Natural killer cell treated with Interleukin-12 subunit alpha and Interleukin-12 subunit beta and Interleukin-15 and Interleukin-18, amount 100 ng/mL, for 72 hours (primary cell): ENCODE results near the gene ART3. TPM values are rescaled to one million over a fixed set of nuclear protein-coding genes. Genes with fewer than 3 reads are reported as not detected.
"Not testable (repeated sequence)": the region's sequence is repeated elsewhere in the genome, so short reads cannot be mapped to it uniquely, and the experiment has no call there.

Experiments used
- ATAC-seq, 2 donors: fragments of 150-1000 bp; cut with Tn5 transposase in 1 of 2; sonication (Bioruptor Pico), chemical (Tn5 transposase) in 1 of 2; 2 replicates each; pipeline ENCODE4 v1.10.0; 2021
- DNase-seq: peaks from one replicate; pipeline ENCODE4 v3.0.0; 2022; ENCODE audit warnings: low spot score
- H3K27ac Mint-ChIP-seq, 2 donors: 1 replicate in 1 of 2; 2 replicates in 1 of 2; pipeline ENCODE4 v1.8.0; 2022; ENCODE audit warnings: mixed read lengths in 2 of 2, mild to moderate bottlenecking in 1 of 2, moderate library complexity in 1 of 2
- H3K27me3 Mint-ChIP-seq, 2 donors: 1 replicate in 1 of 2; 2 replicates in 1 of 2; pipeline ENCODE4 v1.8.0; 2022; ENCODE audit warnings: mixed read lengths in 2 of 2
- H3K36me3 Mint-ChIP-seq: one replicate; pipeline ENCODE4 v1.8.0; 2022; ENCODE audit warnings: mixed read lengths
- H3K4me1 Mint-ChIP-seq, 2 donors: 1 replicate in 1 of 2; 2 replicates in 1 of 2; pipeline ENCODE4 v1.8.0; 2022; ENCODE audit warnings: low read depth in 2 of 2, mixed read lengths in 2 of 2, mild to moderate bottlenecking in 1 of 2
- H3K4me3 Mint-ChIP-seq: one replicate; pipeline ENCODE4 v1.8.0; 2022; ENCODE audit warnings: mixed read lengths
- H3K9me3 Mint-ChIP-seq: 2 replicates; pipeline ENCODE4 v1.8.0; 2022; ENCODE audit warnings: mixed read lengths
- total RNA-seq, 2 donors: library from RNA; stranded (reverse); gene quantifications; one replicate each; pipeline ENCODE4 v1.2.3, GENCODE V29; 2022

The ART3 gene, protein sequence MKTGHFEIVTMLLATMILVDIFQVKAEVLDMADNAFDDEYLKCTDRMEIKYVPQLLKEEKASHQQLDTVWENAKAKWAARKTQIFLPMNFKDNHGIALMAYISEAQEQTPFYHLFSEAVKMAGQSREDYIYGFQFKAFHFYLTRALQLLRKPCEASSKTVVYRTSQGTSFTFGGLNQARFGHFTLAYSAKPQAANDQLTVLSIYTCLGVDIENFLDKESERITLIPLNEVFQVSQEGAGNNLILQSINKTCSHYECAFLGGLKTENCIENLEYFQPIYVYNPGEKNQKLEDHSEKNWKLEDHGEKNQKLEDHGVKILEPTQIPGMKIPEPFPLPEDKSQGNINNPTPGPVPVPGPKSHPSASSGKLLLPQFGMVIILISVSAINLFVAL
- 1 to 10 TPM in 1 of 2 donors, not detected in 1; 5.4 TPM for total RNA-seq

DNA sequence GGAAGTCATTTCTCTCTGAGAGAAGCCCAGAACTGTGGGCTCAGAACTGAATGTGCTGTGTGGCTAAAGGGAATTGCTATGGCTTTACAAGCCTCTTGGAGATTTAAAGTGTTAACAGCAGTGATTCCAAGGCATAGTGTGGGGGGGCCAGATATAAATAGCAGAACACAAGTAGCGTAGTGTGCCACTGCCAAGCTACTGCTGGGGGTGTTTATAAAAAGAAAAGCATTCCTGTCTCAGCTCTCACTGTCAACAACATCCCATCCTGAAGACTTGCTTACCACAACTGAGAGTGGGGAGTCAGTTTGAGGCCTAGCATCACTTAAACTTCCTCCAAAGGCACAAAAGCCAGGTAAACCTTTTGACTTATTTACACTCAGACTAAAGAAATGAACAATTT is at the start of gene ART3:
TSS of gene ART3 (plus strand) at position 242 of the 400 bp plus-strand sequence. CDS start 1,181 bp downstream, outside the sequence.
- no peak within 1 kb of the TSS for H3K27ac Mint-ChIP-seq
- H3K27me3 Mint-ChIP-seq = peaks cover 6 to 17% of the 10 kb centered on the region in 2 donors
- no peaks in the 10 kb centered on the region for H3K36me3 Mint-ChIP-seq
- H3K9me3 Mint-ChIP-seq = no peaks in the 10 kb centered on the region
- DNase-seq = no peak
- no peak for ATAC-seq
- H3K4me3 Mint-ChIP-seq = no peak within 1 kb of the TSS
- H3K4me1 Mint-ChIP-seq = no peaks in the 10 kb centered on the region

DNA sequence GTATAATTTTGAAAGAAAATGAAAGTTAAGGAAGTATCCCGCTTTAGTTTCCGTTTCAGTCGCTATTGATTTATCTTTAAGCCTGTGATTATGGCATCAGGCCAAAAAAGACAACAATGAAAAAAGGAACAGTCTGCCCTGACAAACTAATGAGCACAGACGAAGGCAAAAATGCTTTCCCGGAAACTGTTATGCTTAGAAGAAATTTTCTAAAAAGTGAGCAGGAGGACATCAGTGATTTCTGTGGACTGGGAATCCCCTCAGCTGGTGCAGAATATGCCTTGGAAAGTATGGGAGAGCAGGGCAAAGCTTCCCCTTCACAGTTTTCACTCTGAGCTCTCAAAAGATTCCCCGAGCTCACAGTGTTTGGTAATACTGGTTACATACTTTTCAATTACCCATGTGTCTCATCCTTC is 46.2 kb upstream of the ART3 start:
- DNase-seq = no peak
- peak in 1 of 2 donors; percentile 45 for ATAC-seq
- H3K36me3 Mint-ChIP-seq = no peaks in the 10 kb centered on the region
- H3K9me3 Mint-ChIP-seq = no peaks in the 10 kb centered on the region
- H3K4me3 Mint-ChIP-seq = peak overlapping the region; percentile 59
- peaks cover 11 to 36% of the 10 kb centered on the region in 2 donors for H3K4me1 Mint-ChIP-seq
- peak overlapping the region; percentile 37 to 52 for H3K27ac Mint-ChIP-seq
- H3K27me3 Mint-ChIP-seq = peaks cover 27 to 41% of the 10 kb centered on the region in 2 donors

DNA sequence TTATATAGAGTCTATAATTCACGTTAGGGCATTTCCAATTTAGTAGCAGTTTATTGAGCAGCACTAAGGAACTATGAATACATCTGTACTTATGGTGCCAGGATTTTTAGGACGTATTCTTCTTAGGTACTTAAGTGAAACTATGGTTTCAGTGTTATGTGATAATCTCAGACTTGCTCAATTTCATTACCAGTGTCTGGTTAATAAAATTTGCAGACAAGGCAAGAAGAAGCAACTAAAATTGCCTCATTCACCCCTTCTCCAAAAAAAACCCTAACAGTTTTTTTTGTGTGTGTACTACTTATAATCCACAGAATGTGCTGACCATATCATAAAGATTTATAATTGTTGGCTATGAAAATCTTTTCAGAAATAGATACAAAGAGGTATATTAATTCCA is 45.2 kb upstream of the ART3 start:
- peaks cover 27 to 36% of the 10 kb centered on the region in 2 donors for H3K27me3 Mint-ChIP-seq
- no peak overlapping the region for H3K4me3 Mint-ChIP-seq
- no peaks in the 10 kb centered on the region for H3K36me3 Mint-ChIP-seq
- no peak overlapping the region for H3K27ac Mint-ChIP-seq
- DNase-seq (no peak), ATAC-seq (no peak)
- H3K4me1 Mint-ChIP-seq = peaks cover 7 to 33% of the 10 kb centered on the region in 2 donors
- H3K9me3 Mint-ChIP-seq = no peaks in the 10 kb centered on the region

DNA sequence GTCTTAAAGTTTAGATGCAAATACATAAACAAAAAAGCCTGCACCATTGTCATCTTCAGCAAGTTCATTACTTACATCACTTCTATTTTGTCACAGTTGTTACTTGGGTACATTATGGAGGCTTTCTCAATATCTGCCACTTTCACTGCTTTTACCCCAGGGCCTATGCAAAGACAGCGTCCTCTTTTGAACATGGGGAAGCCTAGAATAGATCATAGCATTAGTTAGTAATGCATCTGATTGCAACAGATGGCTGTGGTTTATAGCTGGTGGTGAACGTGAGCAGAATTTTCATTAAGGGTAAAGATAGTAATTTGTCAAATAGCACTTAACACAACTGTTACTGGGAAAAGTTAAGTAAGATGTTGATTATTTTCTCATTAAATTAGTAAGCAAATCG is 39.4 kb upstream of the ART3 start:
- Mint-ChIP-seq H3K4me3 (peak overlapping the region; percentile 26), H3K36me3 (no peaks in the 10 kb centered on the region), H3K27ac (no peak overlapping the region), H3K4me1 (peaks cover 3 to 21% of the 10 kb centered on the region in 2 donors), H3K9me3 (no peaks in the 10 kb centered on the region), H3K27me3 (peaks cover 13 to 14% of the 10 kb centered on the region in 2 donors)
- ATAC-seq (peak; percentile 80 to 85), DNase-seq (no peak)

DNA sequence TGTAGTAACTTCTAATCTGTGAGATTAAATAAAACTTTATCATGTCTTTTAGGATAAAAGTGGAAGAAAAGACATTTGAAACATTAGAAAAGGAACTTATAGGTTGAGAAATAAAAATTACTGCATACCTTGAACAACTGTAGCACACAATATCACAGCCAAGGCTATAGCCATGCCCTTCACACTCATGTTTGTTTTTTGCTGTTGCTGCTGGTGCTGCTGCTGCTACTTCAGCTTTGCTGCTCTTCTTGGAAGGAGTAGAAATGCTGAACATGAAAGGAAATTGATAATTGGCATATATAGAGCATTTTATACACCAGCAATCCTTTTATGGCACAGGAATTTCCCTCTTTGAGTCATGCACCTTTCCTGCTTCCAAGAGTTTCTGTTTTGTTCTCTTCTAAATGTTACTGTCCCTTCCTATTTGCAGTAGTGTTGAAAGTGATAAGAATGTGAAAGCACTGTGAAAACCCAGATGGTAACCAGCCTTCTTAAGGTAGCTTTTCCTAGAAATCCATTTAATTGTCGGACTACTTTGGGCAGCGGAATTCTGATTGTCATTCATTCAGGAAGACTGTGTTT is 38.6 kb upstream of the ART3 start, which contains the start of gene CXCL11:
TSS of gene CXCL11 (minus strand) at position 272 of the 582 bp plus-strand sequence. CDS start at position 189, 83 bp downstream.
- H3K9me3 Mint-ChIP-seq = no peaks in the 10 kb centered on the region
- H3K4me3 Mint-ChIP-seq = peak within 1 kb of the TSS; percentile 32
- no peak for ATAC-seq

DNA sequence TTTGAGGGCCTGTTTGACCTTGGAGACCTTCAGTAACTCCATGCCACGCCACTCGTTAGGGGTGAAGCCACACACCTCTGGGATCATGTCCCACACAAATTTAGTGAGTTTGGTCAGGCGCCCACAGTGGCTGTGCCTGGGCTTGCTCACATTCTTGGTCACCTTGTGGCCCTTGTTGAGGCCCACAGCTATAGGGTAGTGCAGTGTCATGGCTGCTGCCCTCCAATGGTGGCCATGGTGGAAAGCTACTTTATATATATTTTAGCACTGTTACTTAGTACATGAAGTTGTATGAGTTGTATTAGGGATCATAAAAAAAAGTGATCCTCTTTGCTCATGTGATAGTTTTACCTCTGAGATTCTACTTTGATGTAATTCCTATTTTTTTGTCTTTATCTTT is 37.7 kb upstream of the ART3 start:
- DNase-seq (no peak), ATAC-seq (no peak)
- H3K9me3 Mint-ChIP-seq = no peaks in the 10 kb centered on the region
- H3K27me3 Mint-ChIP-seq = peaks cover 8 to 13% of the 10 kb centered on the region in 2 donors
- no peak overlapping the region for H3K27ac Mint-ChIP-seq
- peaks cover 3 to 28% of the 10 kb centered on the region in 2 donors for H3K4me1 Mint-ChIP-seq
- H3K36me3 Mint-ChIP-seq = no peaks in the 10 kb centered on the region
- H3K4me3 Mint-ChIP-seq = no peak overlapping the region

More for the DNA sequence above, 38.6 kb upstream of the ART3 start, which contains the start of gene CXCL11:
- Mint-ChIP-seq H3K27ac (no peak within 1 kb of the TSS), H3K36me3 (no peaks in the 10 kb centered on the region), H3K27me3 (peaks cover 11 to 14% of the 10 kb centered on the region in 2 donors), H3K4me1 (peaks cover 3 to 24% of the 10 kb centered on the region in 2 donors)
- DNase-seq = no peak

DNA sequence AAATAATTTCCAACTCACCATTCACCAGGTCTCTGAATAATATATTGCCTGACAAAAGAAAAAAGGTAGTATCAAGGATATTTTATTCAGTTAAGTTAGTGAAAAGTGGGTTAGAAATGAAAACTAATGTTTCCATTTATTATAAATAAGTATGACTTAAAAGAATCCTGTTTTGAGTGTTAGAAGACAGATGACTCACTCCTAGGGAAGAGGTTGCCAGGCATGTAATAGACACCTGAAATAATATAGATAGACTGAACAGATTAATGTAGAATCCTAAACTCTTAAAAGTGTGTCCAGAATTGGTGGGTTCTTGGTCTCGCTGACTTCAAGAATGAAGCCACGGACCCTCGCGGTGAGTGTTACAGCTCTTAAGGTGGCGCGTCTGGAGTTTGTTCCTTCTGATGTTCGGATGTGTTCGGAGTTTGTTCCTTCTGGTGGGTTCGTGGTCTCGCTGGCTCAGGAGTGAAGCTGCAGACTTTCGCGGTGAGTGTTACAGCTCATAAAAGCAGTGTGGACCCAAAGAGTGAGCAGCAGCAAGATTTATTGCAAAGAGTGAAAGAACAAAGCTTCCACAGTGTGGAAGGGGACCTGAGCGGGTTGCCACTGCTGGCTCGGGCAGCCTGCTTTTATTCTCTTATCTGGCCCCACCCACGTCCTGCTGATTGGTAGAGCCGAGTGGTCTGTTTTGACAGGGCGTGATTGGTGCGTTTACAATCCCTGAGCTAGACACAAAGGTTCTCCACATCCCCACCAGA is 32.1 kb upstream of the ART3 start:
- peak overlapping the region; percentile 35 to 90 for H3K27ac Mint-ChIP-seq

DNA sequence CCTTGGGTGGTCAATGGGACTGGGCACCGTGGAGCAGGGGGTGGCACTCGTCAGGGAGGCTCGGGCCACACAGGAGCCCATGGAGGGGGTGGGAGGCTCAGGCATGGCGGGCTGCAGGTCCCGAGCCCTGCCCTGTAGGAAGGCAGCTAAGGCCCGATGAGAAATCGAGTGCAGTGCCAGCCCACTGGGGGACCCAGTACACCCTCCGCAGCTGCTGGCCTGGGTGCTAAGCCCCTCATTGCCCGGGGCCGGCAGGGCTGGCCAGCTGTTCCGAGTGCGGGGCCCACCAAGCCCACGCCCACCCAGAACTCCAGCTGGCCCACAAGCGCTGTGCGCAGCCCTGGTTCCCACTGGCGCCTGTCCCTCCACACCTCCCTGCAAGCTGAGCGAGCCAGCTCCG is 31.2 kb upstream of the ART3 start:
- H3K4me3 Mint-ChIP-seq = peak overlapping the region; percentile 80
- not testable (repeated sequence) for DNase-seq, ATAC-seq, H3K36me3 Mint-ChIP-seq, H3K9me3 Mint-ChIP-seq
- H3K4me1 Mint-ChIP-seq = peaks cover 0 to 27% of the 10 kb centered on the region in 2 donors
- H3K27ac Mint-ChIP-seq = peak overlapping the region in 1 of 2 donors; percentile 90
- H3K27me3 Mint-ChIP-seq = peaks cover 8 to 11% of the 10 kb centered on the region in 2 donors

More for the DNA sequence above, 32.1 kb upstream of the ART3 start:
- H3K27me3 Mint-ChIP-seq = peaks cover 8 to 11% of the 10 kb centered on the region in 2 donors
- ATAC-seq = peak in 1 of 2 donors; percentile 89
- H3K9me3 Mint-ChIP-seq, H3K36me3 Mint-ChIP-seq, DNase-seq: not testable (repeated sequence)
- H3K4me3 Mint-ChIP-seq = peak overlapping the region; percentile 80
- H3K4me1 Mint-ChIP-seq = peaks cover 0 to 27% of the 10 kb centered on the region in 2 donors

DNA sequence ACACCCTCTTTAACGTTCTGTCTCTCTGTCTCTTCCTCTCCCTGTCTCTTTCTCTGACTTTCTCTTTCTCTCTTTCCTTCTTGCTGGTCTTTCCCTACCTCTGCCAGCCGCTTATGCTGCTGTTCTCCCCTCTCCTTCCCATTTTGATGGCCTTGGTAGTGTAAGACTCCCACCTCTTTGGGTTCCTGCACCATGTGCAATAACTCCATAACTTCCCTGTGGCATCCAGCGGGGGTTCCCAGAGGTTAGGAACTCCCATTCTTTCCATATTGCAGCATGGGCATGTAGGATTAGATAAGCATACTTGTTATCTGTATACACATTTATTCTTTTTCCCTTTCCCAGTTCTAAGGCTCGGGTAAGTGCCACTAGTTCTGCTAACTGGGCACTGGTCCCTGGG is 29.8 kb upstream of the ART3 start:
- not testable (repeated sequence) for H3K9me3 Mint-ChIP-seq, ATAC-seq, H3K36me3 Mint-ChIP-seq, DNase-seq
- peaks cover 8 to 11% of the 10 kb centered on the region in 2 donors for H3K27me3 Mint-ChIP-seq
- H3K27ac Mint-ChIP-seq = peak overlapping the region in 1 of 2 donors; percentile 89
- peaks cover 0 to 27% of the 10 kb centered on the region in 2 donors for H3K4me1 Mint-ChIP-seq
- H3K4me3 Mint-ChIP-seq = peak overlapping the region; percentile 74

DNA sequence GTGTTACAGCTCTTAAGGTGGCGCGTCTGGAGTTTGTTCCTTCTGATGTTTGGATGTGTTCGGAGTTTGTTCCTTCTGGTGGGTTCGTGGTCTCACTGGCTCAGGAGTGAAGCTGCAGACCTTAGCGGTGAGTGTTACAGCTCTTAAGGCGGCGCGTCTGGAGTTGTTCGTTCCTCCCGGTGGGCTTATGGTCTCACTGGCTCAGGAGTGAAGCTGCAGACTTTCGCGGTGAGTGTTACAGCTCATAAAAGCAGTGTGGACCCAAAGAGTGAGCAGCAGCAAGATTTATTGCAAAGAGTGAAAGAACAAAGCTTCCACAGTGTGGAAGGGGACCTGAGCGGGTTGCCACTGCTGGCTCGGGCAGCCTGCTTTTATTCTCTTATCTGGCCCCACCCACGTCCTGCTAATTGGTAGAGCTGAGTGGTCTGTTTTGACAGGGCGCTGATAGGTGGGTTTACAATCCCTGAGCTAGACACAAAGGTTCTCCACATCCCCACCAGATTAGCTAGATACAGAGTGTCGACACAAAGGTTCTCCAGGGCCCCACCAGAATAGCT is 24.6 kb upstream of the ART3 start:
- not testable (repeated sequence) for H3K4me1 Mint-ChIP-seq, ATAC-seq, H3K36me3 Mint-ChIP-seq

DNA sequence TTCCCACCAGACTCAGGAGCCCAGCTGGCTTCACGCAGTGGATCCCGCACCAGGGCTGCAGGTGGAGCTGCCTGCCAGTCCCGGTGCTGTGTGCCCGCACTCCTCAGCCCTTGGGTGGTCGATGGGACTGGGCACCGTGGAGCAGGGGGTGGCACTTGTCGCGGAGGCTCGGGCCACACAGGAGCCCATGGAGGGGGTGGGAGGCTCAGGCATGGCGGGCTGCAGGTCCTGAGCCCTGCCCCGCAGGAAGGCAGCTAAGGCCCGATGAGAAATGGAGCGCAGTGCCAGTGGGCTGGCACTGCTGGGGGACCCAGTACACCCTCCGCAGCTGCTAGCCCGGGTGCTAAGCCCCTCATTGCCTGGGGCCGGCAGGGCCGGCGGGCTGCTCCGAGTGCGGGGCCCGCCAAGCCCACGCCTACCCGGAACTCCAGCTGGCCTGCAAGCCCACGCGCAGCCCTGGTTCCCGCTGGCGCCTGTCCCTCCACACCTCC is 23.9 kb upstream of the ART3 start:
- DNase-seq, H3K27ac Mint-ChIP-seq, H3K9me3 Mint-ChIP-seq, H3K4me3 Mint-ChIP-seq, H3K36me3 Mint-ChIP-seq, ATAC-seq: not testable (repeated sequence)
- H3K4me1 Mint-ChIP-seq = peaks cover 7 to 15% of the 10 kb centered on the region in 2 donors
- peaks cover 6 to 11% of the 10 kb centered on the region in 2 donors for H3K27me3 Mint-ChIP-seq

More for the DNA sequence above, 24.6 kb upstream of the ART3 start:
- H3K9me3 Mint-ChIP-seq, H3K27me3 Mint-ChIP-seq, H3K4me3 Mint-ChIP-seq, DNase-seq, H3K27ac Mint-ChIP-seq: not testable (repeated sequence)

DNA sequence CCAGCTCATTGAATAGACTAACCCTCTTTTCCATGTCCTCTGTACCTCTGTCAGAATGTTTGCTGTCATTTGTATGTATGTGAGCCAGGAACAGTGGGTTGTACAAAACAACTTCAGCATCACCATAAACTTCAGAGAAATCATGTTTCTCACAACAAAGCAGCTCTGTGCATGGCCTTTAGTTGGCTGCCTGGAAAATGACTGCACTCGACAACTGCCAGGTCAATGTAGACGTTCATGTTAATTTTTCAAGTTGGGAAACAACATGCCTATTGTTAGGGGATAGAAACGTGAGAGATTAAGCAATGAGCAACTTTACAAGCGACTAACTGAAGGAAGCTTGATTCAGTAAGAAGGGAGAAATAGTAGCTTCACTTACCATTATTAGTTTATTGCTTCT is 20.8 kb upstream of the ART3 start:
- peaks cover 11 to 17% of the 10 kb centered on the region in 2 donors for H3K27me3 Mint-ChIP-seq
- H3K9me3 Mint-ChIP-seq = no peaks in the 10 kb centered on the region
- H3K4me1 Mint-ChIP-seq = peaks cover 10 to 39% of the 10 kb centered on the region in 2 donors
- DNase-seq (no peak), ATAC-seq (no peak)
- H3K36me3 Mint-ChIP-seq = peaks cover 4% of the 10 kb centered on the region
- peak overlapping the region in 1 of 2 donors; percentile 2 for H3K27ac Mint-ChIP-seq
- H3K4me3 Mint-ChIP-seq = peak overlapping the region; percentile 40

DNA sequence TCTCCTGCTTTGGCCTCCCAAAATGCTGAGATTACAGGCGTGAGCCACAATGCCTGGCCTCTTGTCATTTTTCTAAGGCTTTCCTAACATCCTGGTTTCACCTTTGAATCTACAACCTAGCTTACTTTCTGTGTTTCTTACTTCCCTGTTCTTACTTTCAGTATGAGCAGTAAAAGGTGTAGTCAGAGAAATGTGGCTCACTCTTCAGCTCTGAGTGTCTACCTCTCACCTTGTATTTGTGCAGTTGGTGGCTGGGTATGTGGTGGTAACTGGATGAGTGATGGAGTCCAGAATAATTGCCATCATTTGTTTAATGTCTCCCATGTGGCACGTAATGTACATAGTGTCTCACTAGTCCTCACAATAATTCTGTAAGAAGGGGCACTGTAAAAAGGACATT is 19.5 kb upstream of the ART3 start:
- peaks cover 4% of the 10 kb centered on the region for H3K36me3 Mint-ChIP-seq
- ATAC-seq (peak; percentile 75 to 84), DNase-seq (no peak)
- H3K9me3 Mint-ChIP-seq = no peaks in the 10 kb centered on the region
- peak overlapping the region; percentile 66 for H3K4me3 Mint-ChIP-seq
- peak overlapping the region; percentile 49 to 72 for H3K27ac Mint-ChIP-seq
- peaks cover 17 to 50% of the 10 kb centered on the region in 2 donors for H3K4me1 Mint-ChIP-seq
- H3K27me3 Mint-ChIP-seq = peaks cover 11 to 19% of the 10 kb centered on the region in 2 donors
